WTC11 (cell line): Measurements from ENCODE around the gene FHIT. TPM values are rescaled to one million over a fixed set of nuclear protein-coding genes. Genes with fewer than 3 reads are reported as not detected.
"Not testable (repeated sequence)": the region's sequence is repeated elsewhere in the genome, so short reads cannot be mapped to it uniquely, and the experiment has no call there.

Source experiments
- ATAC-seq: fragments of 200-7000 bp; cut with Tn5 transposase; 2 replicates; pipeline ENCODE4 v1.10.0; 2021; ENCODE audit warnings: mild to moderate bottlenecking, moderate library complexity
- CTCF ChIA-PET: fragments of 300-600 bp; sonication (Branson Sonifier 250); formaldehyde crosslinking; loops from one replicate; lab custom pipeline; 2021; ENCODE audit warnings: antibody characterized with exemption; lab: Charles Lee
- POLR2A ChIA-PET: fragments of 350-600 bp; sonication (Branson Sonifier 250); formaldehyde crosslinking; loops from one replicate; lab custom pipeline; 2021; ENCODE audit warnings: antibody characterized with exemption; lab: Charles Lee
- DNase-seq: peaks from one replicate; pipeline ENCODE4 v3.0.0; 2021; ENCODE audit warnings: low spot score
- H3K27ac Mint-ChIP-seq: 2 replicates; pipeline ENCODE4 v1.8.0; 2021; ENCODE audit warnings: mixed read lengths
- H3K27me3 Mint-ChIP-seq: 2 replicates; pipeline ENCODE4 v1.8.0; 2021; ENCODE audit warnings: low read depth, mild to moderate bottlenecking, moderate library complexity, mixed read lengths
- H3K36me3 Mint-ChIP-seq: 2 replicates; pipeline ENCODE4 v1.8.0; 2021; ENCODE audit warnings: mixed read lengths
- H3K4me1 Mint-ChIP-seq: 2 replicates; pipeline ENCODE4 v1.8.0; 2022; ENCODE audit warnings: mixed read lengths
- H3K4me3 Mint-ChIP-seq: 2 replicates; pipeline ENCODE4 v1.8.0; 2021; ENCODE audit warnings: mild to moderate bottlenecking, moderate library complexity, mixed read lengths
- H3K9me3 Mint-ChIP-seq: 2 replicates; pipeline ENCODE4 v1.8.0; 2021; ENCODE audit warnings: mixed read lengths
- KAT7 ChIP-seq: sonication (generic); formaldehyde crosslinking; IDR thresholded peaks from 2 replicates; pipeline ENCODE4 v1.8.1; 2023; ENCODE audit warnings: missing genetic modification reagents, mild to moderate bottlenecking, borderline replicate concordance
- MAX ChIP-seq: sonication (generic); formaldehyde crosslinking; IDR thresholded peaks from 2 replicates; pipeline ENCODE4 v1.8.0; 2022; ENCODE audit warnings: mild to moderate bottlenecking, missing genetic modification reagents
- MYBL2 ChIP-seq: sonication (generic); formaldehyde crosslinking; IDR thresholded peaks from 2 replicates; pipeline ENCODE4 v1.8.1; 2023; ENCODE audit warnings: mild to moderate bottlenecking, moderate library complexity, missing genetic modification reagents
- NFE2L1 ChIP-seq: sonication (generic); formaldehyde crosslinking; IDR thresholded peaks from 2 replicates; pipeline ENCODE4 v1.8.1; 2023; ENCODE audit warnings: missing genetic modification reagents
- NR2C2 ChIP-seq: sonication (generic); formaldehyde crosslinking; IDR thresholded peaks from 2 replicates; pipeline ENCODE4 v1.8.0; 2022; ENCODE audit warnings: mild to moderate bottlenecking, missing genetic modification reagents
- PRDM15 ChIP-seq: sonication (generic); formaldehyde crosslinking; IDR thresholded peaks from 2 replicates; pipeline ENCODE4 v1.8.0; 2022; ENCODE audit warnings: missing genetic modification reagents
- PREB ChIP-seq: sonication (generic); formaldehyde crosslinking; IDR thresholded peaks from 2 replicates; pipeline ENCODE4 v1.8.1; 2022; ENCODE audit warnings: mild to moderate bottlenecking, missing genetic modification reagents, moderate library complexity, borderline replicate concordance
- PRRX2 ChIP-seq: fragments of 250-450 bp; sonication (Bioruptor Pico); IDR thresholded peaks from 2 replicates; pipeline ENCODE4 v1.8.0; 2021; ENCODE audit warnings: mild to moderate bottlenecking
- TEAD1 ChIP-seq: sonication (generic); formaldehyde crosslinking; IDR thresholded peaks from 2 replicates; pipeline ENCODE4 v1.8.0; 2022; ENCODE audit warnings: mild to moderate bottlenecking, missing genetic modification reagents
- TEAD4 ChIP-seq: sonication (generic); formaldehyde crosslinking; IDR thresholded peaks from 2 replicates; pipeline ENCODE4 v1.8.0; 2022; ENCODE audit warnings: mild to moderate bottlenecking, missing genetic modification reagents
- ZBTB21 ChIP-seq: sonication (generic); formaldehyde crosslinking; IDR thresholded peaks from 2 replicates; pipeline ENCODE4 v1.8.1; 2023; ENCODE audit warnings: mild to moderate bottlenecking, missing genetic modification reagents, borderline replicate concordance
- ZBTB43 ChIP-seq: sonication (generic); formaldehyde crosslinking; IDR thresholded peaks from 2 replicates; pipeline ENCODE4 v1.8.1; 2023; ENCODE audit warnings: mild to moderate bottlenecking, missing genetic modification reagents
- ZNF121 ChIP-seq: sonication (generic); formaldehyde crosslinking; IDR thresholded peaks from 2 replicates; pipeline ENCODE4 v1.8.0; 2023; ENCODE audit warnings: missing genetic modification reagents
- ZNF219 ChIP-seq: sonication (generic); formaldehyde crosslinking; IDR thresholded peaks from 2 replicates; pipeline ENCODE4 v1.8.0; 2023; ENCODE audit warnings: missing genetic modification reagents, mild to moderate bottlenecking, borderline replicate concordance
- ZNF281 ChIP-seq: sonication (generic); formaldehyde crosslinking; IDR thresholded peaks from 2 replicates; pipeline ENCODE4 v1.8.0; 2023; ENCODE audit warnings: mild to moderate bottlenecking, missing genetic modification reagents
- ZNF317 ChIP-seq: sonication (generic); formaldehyde crosslinking; IDR thresholded peaks from 2 replicates; pipeline ENCODE4 v1.8.1; 2023; ENCODE audit warnings: low read depth, mild to moderate bottlenecking, moderate library complexity, missing genetic modification reagents, borderline replicate concordance
- ZNF512 ChIP-seq: sonication (generic); formaldehyde crosslinking; IDR thresholded peaks from 2 replicates; pipeline ENCODE4 v1.8.1; 2022; ENCODE audit warnings: missing genetic modification reagents, borderline replicate concordance
- total RNA-seq: library from RNA; stranded (reverse); gene quantifications from 3 replicates; pipeline ENCODE4 v1.2.3, GENCODE V29; 2021
- TF ChIP-seq, protein P1 (sequence below): sonication (generic); formaldehyde crosslinking; IDR thresholded peaks from 2 replicates; pipeline ENCODE4 v1.8.1; 2023; ENCODE audit warnings: mild to moderate bottlenecking, missing genetic modification reagents, moderate library complexity

Gene FHIT
- total RNA-seq, 1 experiment from 2014 or later: 2.6 TPM

DNA sequence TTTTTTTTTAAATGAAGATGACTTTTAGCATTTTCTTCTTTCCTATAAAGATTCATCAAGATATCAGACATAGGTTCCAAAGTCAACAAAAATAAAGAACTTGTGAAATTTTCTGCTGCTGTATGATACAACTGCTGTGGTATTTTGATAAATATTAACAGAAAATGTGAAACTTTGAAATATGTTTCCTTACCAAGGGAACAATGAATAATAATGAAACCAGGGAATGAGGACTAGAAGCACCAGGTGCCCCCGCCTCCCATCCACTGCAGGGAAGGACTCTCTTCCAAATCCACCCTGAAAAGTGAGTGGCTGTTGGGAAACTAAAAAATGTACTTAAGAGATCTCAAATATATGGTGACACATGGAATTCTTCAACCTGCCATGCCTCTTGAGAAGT, 198.4 kb downstream of the FHIT start:
- ChIA-PET POLR2A (no interaction called here), CTCF (no interaction called here)
- TF ChIP-seq ZNF121 (no peak), MYBL2 (CRISPR knock-in tag) (no peak), NFE2L1 (no peak)
- Mint-ChIP-seq H3K36me3 (0 out of 2 replicates have a peak, but pooled peaks cover 5% of the 10 kb centered on the region), H3K27ac (no peak overlapping the region), H3K27me3 (peaks cover 7% of the 10 kb centered on the region), H3K4me3 (no peak overlapping the region), H3K9me3 (peaks cover 8% of the 10 kb centered on the region), H3K4me1 (peaks cover 20% of the 10 kb centered on the region)
- DNase-seq (no peak), ATAC-seq (no peak)

DNA sequence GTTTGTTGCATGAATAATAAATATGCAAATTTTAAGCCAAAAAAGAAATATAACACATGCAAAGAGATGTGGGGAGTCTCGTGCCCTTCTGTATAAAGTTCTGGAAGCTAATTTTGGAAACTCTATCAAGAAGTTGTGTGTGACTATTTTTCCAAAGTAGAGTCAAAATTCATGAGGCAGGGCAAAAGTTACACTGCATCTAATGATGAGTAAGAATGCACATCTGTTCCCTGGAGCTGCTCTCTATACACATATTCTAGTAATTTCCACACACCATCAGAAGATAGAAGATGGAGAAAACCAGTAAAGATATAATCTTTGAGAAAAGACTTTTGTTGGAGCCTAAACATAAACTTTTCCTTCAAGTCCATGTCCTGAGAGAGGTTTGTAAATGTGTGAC, 199.6 kb downstream of the FHIT start:
- TF ChIP-seq ZNF512 (CRISPR knock-in tag): no peak
- no peak for TF ChIP-seq NR2C2 (CRISPR knock-in tag)
- no peak for TF ChIP-seq PRDM15
- TF ChIP-seq, all 79 proteins: peak for 0
- CTCF ChIA-PET: interaction anchor here (0.6 kb wide), 1 partner anchor 100 kb away, joined by 3 read pairs; no protein-coding TSS in a partner anchor

GRCh38 chr3:61045169-61045568, 206.1 kb downstream of the FHIT start:
- CTCF ChIA-PET, DNase-seq, POLR2A ChIA-PET, H3K27ac Mint-ChIP-seq, H3K4me1 Mint-ChIP-seq, H3K4me3 Mint-ChIP-seq, ATAC-seq, H3K27me3 Mint-ChIP-seq: not testable (repeated sequence)
- peaks cover 38% of the 10 kb centered on the region for H3K9me3 Mint-ChIP-seq
- H3K36me3 Mint-ChIP-seq: peaks cover 13% of the 10 kb centered on the region

More for the DNA sequence above, 199.6 kb downstream of the FHIT start:
- DNase-seq (no peak), ATAC-seq (no peak)
- H3K27me3 Mint-ChIP-seq: peaks cover 7% of the 10 kb centered on the region
- peaks cover 20% of the 10 kb centered on the region for H3K4me1 Mint-ChIP-seq
- H3K9me3 Mint-ChIP-seq: peaks cover 14% of the 10 kb centered on the region
- 0 out of 2 replicates have a peak, but pooled peaks cover 5% of the 10 kb centered on the region for H3K36me3 Mint-ChIP-seq
- no peak overlapping the region for H3K4me3 Mint-ChIP-seq
- H3K27ac Mint-ChIP-seq: no peak overlapping the region
- POLR2A ChIA-PET: no interaction called here

- DNase-seq (no peak), ATAC-seq (no peak)
- ChIA-PET CTCF (no interaction called here), POLR2A (no interaction called here)
- Mint-ChIP-seq H3K4me1 (no peaks in the 10 kb centered on the region), H3K27me3 (peaks cover under 1% of the 10 kb centered on the region; the same call in 1 of the 2 replicates), H3K27ac (no peak overlapping the region), H3K9me3 (peaks cover 51% of the 10 kb centered on the region), H3K4me3 (no peak overlapping the region), H3K36me3 (peaks cover 20% of the 10 kb centered on the region)
- no peak for TF ChIP-seq ZBTB21 (CRISPR knock-in tag)
- no peak for TF ChIP-seq ZBTB43 (CRISPR knock-in tag)
- no peak for TF ChIP-seq PREB (CRISPR knock-in tag)
- TF ChIP-seq TEAD4: no peak
- no peak for TF ChIP-seq ZNF281
- TF ChIP-seq MAX (CRISPR knock-in tag): no peak
- TF ChIP-seq, protein P1, sequence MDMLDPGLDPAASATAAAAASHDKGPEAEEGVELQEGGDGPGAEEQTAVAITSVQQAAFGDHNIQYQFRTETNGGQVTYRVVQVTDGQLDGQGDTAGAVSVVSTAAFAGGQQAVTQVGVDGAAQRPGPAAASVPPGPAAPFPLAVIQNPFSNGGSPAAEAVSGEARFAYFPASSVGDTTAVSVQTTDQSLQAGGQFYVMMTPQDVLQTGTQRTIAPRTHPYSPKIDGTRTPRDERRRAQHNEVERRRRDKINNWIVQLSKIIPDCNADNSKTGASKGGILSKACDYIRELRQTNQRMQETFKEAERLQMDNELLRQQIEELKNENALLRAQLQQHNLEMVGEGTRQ: no peak
- no peak for TF ChIP-seq ZNF219 (CRISPR knock-in tag)
- no peak for TF ChIP-seq PRRX2
- TF ChIP-seq TEAD1 (CRISPR knock-in tag): no peak
- TF ChIP-seq ZNF317 (CRISPR knock-in tag): no peak
- no peak for TF ChIP-seq KAT7 (CRISPR knock-in tag)
Observed at GRCh38 chr3:61043156-61043555, 208.1 kb downstream of the FHIT start.
